LoVo (cell line): ENCODE measurements around the gene POFUT2.

Source experiments
- DNase-seq: peaks from one replicate; pipeline ENCODE4 v3.0.0-alpha.2; 2016; ENCODE audit warnings: low spot score

Gene POFUT2

DNA sequence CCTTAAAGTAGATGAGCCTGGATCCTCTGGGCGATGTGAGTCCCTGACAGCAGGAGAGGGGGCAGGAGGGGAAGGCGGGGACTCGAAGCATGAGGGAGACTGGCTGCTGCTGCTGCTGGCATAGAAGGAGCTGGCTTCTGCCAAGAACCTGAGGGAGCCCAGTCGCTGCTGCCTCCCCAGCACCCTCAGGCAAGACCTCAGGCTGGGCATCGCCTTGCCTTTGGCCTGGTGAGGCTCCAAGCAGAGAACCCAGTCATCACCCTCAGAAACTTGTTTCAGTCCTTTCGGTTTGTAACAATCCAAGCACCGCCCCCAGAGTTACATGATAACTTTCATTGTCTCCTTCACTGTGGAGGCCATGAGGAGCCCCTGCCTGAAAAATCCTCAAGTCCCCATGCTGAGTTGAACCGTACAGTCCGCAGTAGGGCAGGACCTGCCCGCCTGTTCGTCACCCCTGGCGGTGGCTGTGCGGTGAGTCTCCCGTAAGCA lies 38.8 kb downstream of the POFUT2 start:
- no peak for DNase-seq

DNA sequence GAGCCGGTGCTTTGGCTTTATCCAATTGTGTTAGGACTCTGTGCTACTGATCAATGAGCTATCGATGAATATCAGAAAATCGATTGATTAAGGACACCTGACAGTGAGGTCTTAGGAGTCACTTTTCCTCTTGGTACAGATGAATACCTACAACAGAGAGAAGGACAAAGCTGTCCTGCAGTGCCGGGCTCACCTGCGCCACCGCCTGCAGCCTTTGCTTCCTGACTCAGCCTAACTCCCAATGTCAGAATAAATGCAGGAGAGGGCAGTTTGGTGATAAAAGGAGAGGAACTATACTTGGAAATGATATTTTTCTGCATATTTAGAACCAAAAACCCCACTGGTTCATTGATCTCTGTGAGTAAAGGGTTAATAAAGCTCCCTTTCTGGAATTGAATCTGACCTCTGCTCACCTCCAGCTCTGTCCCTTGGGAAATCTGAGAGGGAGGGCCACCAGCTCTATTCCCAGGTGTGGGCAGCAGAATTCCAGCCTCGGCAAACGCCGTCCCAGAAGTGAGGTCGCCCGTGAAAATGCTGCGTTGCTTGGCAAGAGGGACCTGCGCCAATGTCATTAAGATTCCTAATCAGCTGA lies 39.3 kb downstream of the POFUT2 start:
- no peak for DNase-seq

DNA sequence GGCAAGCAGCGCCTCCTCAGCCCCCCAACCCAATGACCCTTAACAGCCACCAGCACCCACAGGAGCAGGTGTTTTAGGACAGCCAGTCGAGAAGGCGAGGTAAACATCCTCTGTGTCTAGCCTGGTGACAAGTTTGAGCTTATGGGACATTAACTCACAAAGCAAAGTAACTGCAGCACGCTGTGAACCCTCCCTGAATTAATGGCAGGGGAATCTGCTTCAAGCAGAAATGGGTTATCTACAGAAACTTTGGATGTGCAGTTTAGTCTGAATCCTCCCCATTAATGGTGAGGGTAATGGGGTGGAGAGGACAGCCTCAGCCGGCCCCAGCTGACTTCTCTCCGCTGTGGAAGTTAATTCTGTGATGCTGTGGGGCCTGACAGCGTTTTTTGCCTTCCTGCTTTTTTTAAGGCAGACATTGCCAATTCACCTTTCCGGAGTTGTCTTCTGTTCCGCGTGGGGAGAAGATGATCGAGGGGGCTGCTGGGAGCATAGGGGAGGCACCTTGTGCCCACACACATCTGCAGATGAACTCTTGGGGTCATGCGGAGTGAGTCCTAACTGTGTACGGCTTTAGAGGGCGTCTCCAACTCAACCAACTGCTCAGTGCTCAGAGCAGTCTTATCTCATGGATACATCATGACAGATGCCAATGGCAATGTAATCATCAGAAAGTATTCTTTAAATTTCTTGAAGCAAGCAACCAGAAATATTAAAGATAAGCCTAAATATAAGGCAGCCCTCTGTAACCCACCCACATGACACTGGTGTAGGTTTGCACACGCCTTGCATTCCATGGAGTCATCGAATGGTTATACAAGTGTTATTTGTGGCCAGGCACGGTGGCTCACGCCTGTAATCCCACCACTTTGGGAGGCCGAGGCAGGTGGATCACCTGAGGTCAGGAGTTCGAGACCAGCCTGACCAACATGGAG lies 41.0 kb downstream of the POFUT2 start:
- DNase-seq: no peak

DNA sequence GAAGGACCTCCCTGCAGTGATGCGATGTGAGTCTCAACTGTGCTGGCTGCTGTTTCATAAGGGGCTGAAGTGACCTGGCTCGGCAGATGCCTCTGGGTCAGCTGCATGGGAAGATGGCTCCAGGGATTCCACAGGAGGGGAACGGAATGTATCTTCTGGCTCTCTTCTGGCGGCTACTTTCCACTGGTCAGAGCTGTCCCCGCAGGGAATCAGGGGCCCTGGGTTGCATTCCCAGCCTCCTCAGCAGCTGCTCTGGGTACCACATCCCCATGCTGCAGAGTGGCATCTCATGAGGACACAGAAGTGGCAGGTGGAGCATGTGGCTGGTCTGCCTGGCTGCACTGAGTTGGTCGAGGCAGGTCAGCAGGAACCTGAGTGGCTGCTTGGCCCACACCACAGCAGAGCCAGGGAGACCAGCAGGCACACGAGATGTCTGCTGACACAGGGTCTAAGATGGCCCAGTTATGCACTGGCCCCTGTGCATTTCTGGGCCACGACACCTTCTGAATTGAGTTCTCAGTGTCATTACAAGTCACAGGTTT lies 42.8 kb downstream of the POFUT2 start:
- no peak for DNase-seq

DNA sequence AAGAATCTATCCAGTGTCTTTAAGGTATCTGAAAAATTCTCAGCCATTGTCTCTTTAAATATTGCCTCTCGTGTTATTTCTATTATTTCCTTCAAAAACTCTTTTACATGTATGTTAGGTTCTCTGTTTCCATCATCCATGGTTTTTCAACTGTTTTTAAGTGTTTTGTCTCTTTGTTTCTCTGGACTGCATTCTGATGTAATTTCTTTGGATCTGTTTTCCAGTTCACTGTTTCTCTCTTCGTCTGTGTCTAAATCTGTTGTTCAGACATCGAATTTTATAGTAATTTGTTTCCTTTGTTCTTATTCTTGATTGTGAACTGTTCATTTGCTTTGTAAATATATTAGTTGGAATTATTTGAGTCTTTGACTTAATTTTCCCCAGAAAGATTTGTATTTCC lies 44.1 kb downstream of the POFUT2 start:
- no peak for DNase-seq

DNA sequence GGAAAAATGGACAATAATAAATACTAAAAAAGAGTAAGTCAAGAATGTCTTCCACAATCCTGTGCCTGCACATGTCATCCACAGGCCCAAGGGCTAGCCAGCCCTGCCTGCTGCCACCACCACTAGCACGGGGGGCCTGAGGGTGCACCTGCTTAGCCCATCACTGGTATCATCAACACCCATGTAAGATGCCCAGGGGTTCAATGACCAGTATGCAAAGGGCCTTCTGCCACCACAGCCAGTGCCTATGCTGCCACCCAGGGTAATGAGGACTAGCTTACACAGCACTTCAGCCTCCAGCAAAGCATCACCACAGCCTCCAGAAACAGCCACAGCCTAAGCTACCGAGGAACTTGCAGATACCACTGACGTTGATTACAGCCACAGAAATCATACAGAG lies 46.3 kb downstream of the POFUT2 start:
- no peak for DNase-seq

DNA sequence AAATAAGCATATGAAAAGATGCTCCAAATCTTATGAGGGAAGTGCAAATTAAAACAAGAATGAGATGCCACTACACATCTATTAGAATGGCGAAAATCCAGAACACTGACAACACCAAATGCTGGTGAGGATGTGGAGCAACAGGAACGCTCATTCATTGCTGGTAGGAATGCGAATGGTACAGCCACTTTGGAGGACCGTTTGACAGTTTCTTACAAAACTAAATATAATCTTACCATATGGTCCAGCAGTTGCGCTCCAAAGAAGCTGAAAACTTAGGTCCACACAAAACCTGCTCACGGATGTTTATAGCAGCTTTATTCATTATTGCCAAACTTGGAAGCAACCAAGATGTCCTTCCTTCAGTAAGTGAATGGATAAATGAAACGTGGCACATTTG lies 50.3 kb downstream of the POFUT2 start:
- DNase-seq: no peak

DNA sequence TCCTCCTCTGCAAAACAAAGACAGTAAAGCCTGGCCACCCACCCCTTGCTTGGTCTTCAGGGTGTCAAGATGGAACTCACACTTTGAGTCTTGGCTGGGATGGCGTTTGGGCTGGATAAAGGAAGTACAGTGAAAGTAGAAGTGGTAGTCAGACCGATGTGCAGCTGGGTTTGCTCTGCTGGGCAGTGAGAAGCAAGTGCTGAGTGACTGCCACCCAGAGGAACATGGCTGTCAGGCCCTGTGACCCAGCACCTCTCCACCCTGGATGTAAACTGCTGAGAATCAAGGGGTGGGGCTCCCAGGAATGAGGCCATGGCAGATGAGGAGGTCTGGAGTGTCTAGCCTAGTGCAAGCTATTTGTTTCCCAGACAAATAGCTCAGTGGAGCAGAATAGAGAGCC lies 51.2 kb downstream of the POFUT2 start:
- no peak for DNase-seq

DNA sequence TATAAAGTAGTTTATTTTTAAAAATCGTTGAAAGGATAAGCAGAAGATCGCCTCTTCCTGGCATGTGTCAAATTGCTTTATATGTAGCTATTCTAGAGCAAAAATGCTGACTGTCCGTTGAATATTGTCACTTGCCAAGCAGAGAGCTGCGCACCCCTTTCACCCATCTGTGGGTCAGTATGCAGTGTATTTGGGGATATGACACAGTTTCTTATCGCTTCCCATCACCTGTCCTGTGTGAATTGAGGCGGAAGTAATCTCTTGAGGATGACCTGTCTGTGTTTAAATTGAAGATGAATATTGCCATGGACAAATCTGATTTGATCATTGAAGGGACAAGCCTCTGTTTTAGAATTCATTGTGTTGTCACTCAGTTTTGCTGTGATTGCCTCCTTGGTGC lies 52.2 kb downstream of the POFUT2 start:
- no peak for DNase-seq

DNA sequence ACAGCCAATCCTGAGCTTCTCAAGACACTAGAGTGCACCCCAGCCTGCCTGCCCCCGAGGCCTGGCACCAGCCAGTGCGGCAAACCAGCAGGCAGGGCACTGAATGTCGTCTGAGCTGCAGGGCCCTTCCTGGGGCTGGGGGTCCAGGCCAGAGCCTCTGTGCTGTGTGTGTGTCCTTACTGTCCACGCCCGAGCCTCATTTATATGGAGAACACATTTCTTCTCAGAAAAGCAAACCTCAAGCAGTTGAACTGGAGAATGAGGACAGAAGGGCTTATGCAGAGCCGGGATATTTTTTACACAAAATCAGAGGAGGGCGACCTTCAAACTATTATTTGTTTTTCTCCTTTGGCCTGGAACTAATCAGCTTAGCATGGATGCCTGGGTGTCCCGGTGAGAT lies 52.7 kb downstream of the POFUT2 start:
- DNase-seq: no peak

DNA sequence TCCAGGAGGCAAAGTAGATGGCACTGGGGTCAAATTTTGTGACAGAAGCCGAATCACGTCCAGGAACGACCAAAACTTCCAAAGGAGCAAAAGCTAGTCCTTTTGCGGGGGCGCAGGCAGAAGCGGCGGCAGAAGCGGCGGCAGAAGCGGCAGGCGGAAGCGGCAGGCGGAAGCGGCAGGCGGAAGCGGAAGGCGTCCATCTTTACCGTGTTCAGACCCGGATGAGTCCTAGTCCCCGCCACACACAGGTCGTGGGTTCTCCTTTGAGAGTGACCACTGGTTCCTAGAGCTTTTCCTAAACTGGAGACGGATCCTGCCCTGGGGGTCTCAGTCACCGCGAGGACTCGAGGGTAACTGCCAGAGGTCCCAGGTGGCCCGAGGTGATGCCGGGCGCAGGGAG lies 53.6 kb downstream of the POFUT2 start:
- no peak for DNase-seq

DNA sequence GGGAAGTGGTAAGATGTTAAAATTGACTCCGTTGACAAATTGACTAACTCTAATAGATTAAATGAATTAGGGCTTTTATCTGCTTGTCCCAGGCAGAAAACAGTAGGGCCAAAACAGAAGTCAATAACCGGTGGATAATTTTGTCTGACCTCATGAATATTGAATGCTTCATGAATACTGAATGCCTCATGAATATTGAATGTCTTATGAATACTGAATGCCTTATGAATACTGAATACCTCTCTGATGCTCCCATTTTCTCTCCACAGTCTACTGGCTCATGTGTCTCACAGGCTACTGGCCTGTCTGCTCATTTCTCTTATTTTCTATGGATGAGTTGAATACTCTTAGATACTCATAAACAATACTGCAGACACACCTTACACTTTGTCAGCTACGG lies 56.0 kb downstream of the POFUT2 start:
- DNase-seq: no peak

DNA sequence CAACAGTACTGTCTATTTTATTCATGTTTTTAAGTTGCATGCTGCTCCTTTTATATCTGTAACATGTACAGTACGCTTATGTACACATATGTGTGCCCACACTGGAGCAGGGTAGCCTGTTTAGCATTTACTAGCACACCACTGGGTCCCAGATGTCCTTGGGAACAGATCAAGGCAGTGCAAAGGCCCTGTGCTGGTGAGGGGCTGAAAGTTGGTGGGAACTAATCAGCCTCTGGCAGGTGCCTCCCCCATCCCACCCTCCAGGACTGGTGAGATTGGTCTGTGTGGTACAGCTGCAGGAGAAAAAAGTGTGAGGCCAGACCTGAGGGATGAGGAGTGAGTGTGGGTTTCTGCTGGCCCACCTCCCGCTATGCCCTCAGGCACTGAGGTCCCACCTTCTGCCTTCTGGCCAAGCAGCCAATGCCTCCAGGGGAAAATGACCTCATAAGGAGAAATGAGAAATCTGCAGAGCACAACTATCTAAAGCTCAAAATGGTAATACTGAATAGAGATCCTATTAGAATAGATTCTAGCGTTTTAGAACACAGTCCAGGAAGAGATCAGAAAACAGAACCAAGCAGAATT lies 58.9 kb downstream of the POFUT2 start:
- no peak for DNase-seq

DNA sequence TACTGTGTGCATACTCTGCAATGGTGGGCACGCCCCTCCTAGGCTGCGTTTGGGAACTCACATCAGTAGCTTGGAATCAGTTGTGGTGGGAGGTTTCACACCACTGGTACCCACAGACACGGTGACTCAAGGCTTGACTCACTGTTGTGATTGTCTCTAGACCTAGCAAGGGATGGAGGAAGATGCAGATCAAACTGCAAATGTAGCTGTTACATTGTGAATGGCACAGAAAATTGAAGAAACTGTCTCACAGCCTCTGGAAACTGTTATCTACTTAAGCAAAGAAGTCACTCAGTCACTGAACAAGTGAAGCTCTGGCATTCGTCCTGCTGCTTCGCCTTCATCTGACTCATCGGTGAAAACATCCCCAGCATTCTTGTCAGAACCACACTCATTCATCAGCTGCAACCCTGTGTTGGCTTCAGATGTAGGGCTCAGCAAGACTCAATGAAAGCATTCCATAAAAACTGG lies 59.5 kb downstream of the POFUT2 start:
- DNase-seq: peak; percentile 56

DNA sequence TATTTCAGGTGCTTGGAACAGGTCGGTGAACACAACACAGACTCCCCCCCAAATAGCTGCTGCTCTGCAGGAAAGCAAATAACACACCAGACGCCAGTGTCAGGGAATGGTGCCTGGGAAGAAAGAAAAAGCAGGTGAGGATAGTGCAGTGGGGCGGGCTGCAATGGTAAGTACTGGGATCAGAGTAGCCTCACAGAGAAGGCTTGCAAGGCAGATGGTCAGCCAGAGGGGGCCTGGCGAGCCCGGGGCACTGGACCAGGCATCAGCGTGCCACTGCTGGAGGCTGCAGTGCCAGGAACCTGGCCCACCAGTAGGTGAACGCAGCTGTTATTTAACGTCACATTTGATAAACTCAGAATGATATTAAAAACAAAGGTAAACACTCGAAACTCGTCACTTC lies 60.0 kb downstream of the POFUT2 start:
- no peak for DNase-seq

DNA sequence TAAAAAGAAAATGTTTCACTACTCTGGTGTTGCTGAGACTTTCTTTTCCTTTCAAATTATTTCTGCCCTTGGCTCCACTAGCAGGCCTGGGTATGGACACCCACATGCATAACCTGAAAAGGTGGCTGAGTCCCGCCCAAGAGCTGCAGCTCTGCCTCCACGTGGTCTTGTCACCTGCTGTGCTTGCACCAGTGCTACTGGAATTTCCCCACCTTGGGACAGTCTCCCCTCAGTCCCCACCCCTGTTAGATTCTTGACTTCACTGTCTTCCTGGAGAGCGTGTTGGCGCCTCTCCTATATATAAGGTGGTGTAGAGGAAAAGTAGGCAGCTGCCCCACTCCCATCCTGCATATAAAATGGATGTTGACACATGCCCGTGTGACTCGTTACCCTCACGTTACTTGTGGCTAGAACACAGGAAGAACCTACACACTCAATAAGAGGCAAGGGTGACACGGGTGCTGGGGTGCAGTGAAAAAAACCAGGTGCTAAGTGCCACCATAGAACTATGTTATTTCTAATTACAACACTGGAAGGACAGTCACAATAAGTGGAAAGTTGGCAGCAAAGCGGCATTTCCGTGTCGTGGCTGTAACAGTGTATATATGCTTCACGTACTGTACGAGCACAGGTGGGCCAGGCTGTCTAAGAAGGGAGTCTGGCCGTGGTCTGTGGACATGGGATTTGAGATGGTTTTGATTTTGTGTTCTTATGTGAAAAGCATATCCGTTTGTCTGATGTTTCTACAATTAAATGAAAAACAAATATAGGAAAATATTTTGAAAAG lies 61.0 kb downstream of the POFUT2 start:
- no peak for DNase-seq

DNA sequence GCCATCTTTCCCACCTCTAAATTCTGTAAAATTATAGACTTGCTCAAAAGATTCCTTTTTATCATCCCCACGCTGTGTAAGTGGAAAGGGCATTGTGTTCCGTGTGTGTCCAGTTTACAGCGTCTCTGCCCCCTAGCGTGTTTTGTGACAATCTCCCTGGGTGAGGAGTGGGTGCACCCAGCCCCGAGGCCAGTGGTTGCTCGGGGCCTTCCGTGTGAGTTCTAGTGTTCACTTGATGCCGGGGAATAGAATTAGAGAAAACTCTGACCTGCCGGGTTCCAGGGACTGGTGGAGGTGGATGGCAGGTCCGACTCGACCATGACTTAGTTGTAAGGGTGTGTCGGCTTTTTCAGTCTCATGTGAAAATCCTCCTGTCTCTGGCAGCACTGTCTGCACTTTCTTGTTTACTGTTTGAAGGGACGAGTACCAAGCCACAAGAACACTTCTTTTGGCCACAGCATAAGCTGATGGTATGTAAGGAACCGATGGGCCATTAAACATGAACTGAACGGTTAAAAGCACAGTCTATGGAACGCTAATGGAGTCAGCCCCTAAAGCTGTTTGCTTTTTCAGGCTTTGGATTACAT lies 61.9 kb downstream of the POFUT2 start:
- DNase-seq: no peak

DNA sequence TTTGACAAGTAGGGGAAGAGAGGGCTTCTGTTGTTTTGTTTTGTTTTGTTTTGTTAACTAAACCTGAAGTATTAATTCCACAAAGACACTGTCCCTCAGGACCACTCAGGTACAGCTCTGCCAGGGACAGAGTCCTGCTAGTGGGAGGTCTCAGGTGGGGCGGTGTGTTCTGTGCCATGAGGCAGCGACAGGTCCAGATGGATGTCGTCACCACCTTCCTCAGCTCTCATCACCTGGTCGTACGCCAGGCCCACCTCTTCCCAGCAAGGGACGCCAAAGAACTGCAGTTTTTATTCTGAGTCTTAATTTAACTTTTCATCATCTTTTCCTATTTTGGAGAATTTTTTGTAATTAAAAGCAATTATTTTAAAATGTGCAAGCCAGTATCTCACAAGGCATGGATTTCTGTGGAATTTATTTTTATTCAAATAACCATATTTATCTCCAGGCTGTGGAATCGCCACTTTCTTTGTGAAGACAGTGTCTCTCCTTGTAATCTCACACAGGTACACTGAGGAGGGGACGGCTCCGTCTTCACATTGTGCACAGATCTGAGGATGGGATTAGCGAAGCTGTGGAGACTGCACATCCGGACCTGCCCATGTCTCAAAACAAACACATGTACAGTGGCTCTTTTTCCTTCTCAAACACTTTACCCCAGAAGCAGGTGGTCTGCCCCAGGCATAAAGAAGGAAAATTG lies 62.5 kb downstream of the POFUT2 start:
- no peak for DNase-seq

DNA sequence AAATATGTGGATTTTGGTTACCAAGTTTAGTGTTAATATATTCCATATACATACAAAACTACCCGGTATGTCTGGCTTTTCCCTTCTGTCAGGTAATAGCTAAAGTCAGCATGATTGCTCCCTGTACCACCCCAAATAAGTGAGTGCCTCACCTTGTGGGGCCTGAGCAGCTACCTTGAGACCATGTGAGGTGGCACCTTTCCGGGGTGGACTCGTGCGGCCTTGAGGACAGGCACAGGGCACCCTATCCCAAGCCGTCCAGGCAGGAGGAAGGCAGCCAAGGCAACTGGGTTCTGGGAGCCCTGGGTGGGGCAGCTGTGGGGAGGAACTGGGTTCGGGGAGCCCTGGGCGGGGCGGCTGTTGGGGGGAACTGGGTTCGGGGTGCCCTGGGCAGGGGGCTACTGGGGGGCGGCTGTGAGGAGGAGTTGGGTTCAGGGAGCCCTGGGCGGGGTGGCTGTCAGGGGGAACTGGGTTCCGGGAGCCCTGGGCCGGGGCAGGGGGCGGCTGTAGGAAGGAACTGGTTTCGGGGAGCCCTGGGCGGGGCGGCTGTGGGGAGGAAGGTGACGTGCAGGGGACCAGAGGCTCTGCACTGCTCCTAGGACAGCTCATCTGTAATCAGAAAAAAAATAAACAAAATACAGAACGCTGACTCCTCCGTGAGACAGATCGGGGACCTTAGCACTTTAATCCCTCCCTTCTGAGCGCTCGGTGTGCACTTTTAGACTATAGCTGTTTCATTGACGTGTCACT lies 63.3 kb downstream of the POFUT2 start:
- no peak for DNase-seq
